T-helper 2 cell treated with Interferon-gamma antibody and Interleukin-4, amounts not matched to agents 100 ng/mL and 5 ng/mL, for 36 hours (primary cell): ENCODE measurements around the gene MLLT1. TPM values are rescaled to one million over a fixed set of nuclear protein-coding genes. Genes with fewer than 3 reads are reported as not detected.

Source experiments
- intact Hi-C: fragments of 100-400 bp; cut with micrococcal nuclease; formaldehyde crosslinking; loops from one replicate; pipeline ENCODE4 v1.15.1; 2023
- total RNA-seq: library from RNA; stranded (reverse); gene quantifications from 2 replicates; pipeline ENCODE4 v1.2.3, GENCODE V29; 2022

Gene MLLT1
- total RNA-seq, 1 donor from 2014 or later: 53.2 TPM

DNA sequence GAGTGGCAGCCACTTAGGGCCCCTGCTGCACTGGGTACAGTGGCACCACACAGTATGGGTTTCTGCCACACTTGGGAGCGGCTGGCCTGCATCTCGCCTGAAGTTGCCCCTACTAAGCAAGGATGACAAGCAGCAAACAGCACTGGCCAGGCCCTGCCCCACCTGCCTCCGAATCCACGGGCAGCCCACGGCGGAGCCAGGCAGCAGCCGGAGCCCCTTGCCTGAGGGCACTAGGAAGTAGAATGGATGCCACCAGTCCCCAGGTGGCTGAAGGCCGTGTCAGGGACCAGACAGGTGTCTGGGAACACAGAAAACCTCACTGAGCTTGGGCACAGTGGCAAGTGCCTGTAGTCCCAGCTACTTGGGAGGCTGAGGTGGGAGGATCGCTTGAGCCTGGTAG is 19.4 kb downstream of the MLLT1 start:
- intact Hi-C loops: no loop called here

DNA sequence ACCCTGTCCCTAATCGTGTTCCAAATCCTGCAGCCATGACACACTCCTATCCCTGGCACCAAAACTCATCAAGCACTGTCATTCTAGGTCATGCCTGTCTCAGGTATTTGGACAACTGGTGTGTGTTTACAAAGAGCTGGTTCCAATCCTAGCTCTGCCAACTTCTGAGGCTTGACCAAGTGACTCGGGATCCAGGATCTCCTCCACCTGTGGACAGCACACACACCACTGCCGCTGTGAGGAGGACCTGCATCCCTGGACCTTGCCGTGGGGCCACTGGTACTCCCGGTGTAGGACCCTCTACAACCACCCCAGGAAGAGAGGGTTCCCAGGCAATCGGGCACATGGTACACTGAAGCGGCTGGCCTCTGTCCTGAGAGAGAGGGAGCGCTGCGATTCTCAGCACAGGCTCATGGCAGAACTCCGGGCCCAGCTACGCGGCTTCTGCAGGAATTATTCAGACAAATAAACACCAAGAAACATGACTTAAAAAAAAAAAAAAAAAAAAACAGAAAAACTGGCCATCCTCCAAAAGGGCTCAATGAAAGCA is 20.4 kb downstream of the MLLT1 start:
- intact Hi-C loops: no loop called here

DNA sequence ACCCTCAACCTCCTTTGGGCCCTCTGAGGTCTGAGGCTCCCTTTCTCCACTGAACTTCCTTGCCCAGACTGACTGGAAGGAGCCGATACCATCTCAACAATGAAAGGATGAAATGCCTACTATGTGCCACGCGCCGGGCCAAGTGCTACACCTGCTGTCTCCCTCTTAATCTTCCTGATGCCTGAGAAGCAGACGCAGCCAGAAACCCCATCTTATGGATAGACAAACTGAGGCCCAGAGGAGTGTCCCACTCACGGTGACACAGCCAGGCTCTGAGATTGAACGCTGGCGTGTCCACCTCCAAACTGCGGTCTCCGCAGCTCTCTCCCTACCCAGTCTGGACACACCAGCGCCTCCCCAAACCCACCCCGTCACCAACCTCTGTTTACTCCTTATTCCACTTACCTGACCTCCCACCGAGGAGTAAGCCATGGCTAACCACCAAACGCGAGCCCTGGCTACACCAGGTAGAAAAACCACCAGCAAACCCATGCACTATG is 20.9 kb downstream of the MLLT1 start:
- intact Hi-C loops: no loop called here

- intact Hi-C loops: no loop called here
Measured at GRCh38 chr19:6253954-6254733, 25.6 kb downstream of the MLLT1 start.

DNA sequence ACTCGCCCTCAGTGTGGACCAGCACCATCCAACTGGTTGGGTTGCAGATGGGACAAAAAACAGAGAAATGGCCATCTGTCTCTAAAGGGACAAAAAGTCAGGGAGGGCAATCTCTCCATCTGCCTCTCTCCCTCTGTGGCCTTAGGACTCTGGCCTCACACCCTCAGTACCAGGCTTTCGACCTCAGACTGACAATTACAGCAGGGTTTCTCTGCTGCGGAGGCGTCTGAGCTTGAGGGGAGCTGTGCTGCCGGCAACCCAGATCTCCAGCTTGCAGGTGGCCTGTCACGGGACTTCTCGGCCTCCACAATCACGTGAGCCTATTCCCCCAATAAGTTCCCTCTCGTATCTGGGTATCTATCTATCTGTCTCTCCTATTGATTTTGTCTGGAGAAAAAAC is 27.7 kb downstream of the MLLT1 start:
- intact Hi-C loops: no loop called here

- intact Hi-C loops: no loop called here
Measured at GRCh38 chr19:6250909-6251308, 28.9 kb downstream of the MLLT1 start.

DNA sequence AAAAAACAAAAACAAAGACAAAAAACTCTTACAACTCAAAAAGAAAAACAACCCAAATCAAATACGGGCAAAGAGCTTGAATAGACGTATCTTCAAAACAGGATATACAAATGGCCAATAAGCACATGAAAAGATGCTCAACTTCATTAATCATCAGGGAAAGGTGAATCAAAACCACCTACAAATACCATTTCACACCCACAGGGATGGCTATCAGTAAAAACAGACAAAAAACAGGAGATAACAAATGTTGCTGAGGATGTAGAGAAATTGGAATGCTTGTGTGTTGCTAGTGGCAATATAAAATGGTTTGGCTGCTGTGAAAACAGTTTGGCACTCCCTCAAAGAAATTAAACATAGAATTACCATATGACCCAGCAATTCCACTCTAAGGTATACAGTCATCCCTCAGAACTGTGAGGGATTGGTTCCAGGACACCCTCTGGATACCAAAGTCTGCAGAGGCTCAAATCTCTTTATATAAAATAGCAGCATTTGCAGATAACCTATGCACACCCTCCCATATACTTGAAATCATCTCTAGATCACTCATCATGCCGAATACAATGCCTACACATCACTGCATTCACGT is 29.7 kb downstream of the MLLT1 start:
- intact Hi-C loops: no loop called here

DNA sequence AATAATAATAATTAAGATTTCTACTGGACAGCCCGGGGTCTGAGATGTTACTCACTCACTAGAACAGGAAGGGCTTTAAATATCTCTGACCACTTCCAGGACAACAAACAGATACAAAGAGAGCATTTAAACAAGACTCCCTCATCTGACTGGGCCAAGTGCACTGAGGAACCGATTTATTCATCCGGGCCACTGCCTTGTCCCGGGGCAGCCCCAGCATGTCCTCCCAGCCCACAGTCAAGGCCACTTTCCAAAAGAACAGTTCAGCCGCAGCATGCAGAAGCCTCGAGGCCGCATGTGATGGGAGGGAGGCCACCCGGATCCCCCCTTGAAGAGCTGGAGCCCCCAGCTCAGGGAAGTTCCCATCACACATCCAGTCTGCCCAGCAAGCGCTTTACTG is 30.5 kb downstream of the MLLT1 start:
- intact Hi-C loops: no loop called here

GRCh38 chr19:6248844-6249243 is 30.9 kb downstream of the MLLT1 start:
- intact Hi-C loops: no loop called here

- intact Hi-C loops: no loop called here
Measured at GRCh38 chr19:6248341-6248740, 31.4 kb downstream of the MLLT1 start.

DNA sequence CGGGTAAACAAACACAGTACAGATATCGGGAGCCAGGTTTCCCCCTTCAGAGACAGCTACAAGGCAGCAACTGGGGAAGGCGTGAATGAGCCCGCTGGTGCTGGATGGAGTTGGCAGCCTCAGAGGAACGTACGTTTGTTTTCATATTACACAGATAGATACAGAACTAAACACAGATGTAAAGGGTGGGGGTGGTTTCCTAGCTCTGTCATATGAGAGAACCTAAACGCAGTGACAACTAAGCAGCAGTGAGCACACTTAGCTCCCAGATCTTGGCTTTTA is 32.8 kb downstream of the MLLT1 start:
- intact Hi-C loops: no loop called here

- intact Hi-C loops: no loop called here
Measured at GRCh38 chr19:6246174-6247006, 33.4 kb downstream of the MLLT1 start.

- intact Hi-C loops: no loop called here
Measured at GRCh38 chr19:6242677-6243076, 37.1 kb downstream of the MLLT1 start.

- intact Hi-C loops: no loop called here
Measured at GRCh38 chr19:6241680-6242377, 37.9 kb downstream of the MLLT1 start.

DNA sequence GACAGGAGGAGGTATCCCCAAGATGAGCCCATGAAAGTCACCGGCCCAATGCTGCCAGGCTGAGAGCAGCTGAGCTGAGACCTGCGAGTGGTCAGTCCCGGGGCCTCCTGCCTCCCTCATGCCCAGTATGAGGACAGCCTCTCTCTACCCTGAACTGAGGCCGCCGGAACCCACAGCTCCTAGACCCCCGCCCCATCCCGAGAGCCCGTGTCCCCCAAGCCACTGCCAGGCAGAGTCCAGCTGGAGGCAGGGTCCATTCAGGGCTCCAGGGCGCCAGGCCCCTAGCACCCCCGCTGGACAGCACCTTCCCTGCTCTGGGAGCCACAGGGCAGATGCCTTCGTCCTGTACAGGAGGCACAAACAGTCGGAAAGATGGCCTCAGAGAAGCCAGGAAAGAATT is 38.7 kb downstream of the MLLT1 start:
- intact Hi-C loops: no loop called here

GRCh38 chr19:6239871-6240676 is 39.7 kb downstream of the MLLT1 start:
- intact Hi-C loops: no loop called here

- intact Hi-C loops: no loop called here
Measured at GRCh38 chr19:6239401-6239844, 40.4 kb downstream of the MLLT1 start.

DNA sequence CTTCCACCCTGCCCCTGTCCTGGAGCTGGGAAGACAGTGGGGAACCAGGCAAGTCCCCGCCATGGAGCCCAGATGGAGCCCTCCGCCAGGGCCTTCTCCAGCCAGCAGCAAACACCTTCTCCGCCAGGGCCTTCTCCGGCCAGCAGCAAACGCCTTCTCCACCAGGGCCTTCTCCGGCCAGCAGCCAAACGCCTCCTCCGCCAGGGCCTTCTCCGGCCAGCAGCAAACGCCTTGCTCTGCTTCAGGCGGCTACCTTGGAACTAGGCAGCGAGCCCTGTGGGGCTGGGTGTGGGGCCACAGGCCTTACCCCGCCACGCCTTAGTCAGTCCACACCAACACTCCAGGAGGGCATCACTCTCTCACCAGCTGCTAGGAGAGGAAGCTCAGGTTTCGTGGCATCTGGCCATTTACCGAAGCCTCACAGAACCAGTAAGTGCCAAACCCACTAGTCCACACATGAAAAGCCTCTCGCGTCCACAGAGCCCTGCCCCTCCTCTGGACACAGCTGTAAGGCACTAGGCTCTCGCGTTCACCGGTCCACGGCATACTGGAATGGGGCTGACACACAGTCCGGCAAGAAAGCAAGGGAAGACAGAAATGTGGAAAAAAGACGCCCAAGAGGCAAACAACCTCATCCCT is 41.0 kb downstream of the MLLT1 start:
- intact Hi-C loops: no loop called here

GRCh38 chr19:6238256-6238642 is 41.5 kb downstream of the MLLT1 start:
- intact Hi-C loops: no loop called here
